SU-DHL-6 (cell line): ENCODE results near the gene UQCRC1.

ENCODE experiments used
- H2AFZ ChIP-seq: fragments of 200-600 bp; sonication (generic); 2 replicates; pipeline ENCODE4 v1.6.1; 2014; ENCODE audit warnings: low read depth, mild to moderate bottlenecking, moderate library complexity, mixed read lengths, antibody characterized with exemption, low read length; ENCODE audit not compliant: severe bottlenecking
- H3F3A ChIP-seq: fragments of 200-600 bp; shearing (Covaris generic); 2 replicates; pipeline ENCODE4 v1.6.0; 2016; ENCODE audit warnings: antibody characterized with exemption, mild to moderate bottlenecking; ENCODE audit not compliant: insufficient read depth
- H3K27ac ChIP-seq: fragments of 200-600 bp; sonication (generic); 2 replicates; pipeline ENCODE4 v1.5.1; 2016; ENCODE audit warnings: low read depth, mild to moderate bottlenecking, low read length, moderate library complexity, mixed read lengths
- H3K27me3 ChIP-seq: fragments of 200-600 bp; sonication (generic), shearing (Covaris generic); 2 replicates; pipeline ENCODE4 v1.6.0; 2014; ENCODE audit warnings: mild to moderate bottlenecking, low read length
- H3K36me3 ChIP-seq: fragments of 200-600 bp; sonication (generic); 2 replicates; pipeline ENCODE4 v1.6.1; 2014; ENCODE audit warnings: mild to moderate bottlenecking, low read length, mixed read lengths
- H3K4me2 ChIP-seq: fragments of 300-600, 200-600 bp; shearing (Covaris generic), sonication (generic); 2 replicates; pipeline ENCODE4 v1.6.0; 2014; ENCODE audit warnings: low read length, low read depth, mild to moderate bottlenecking; ENCODE audit not compliant: poor library complexity, severe bottlenecking
- H3K4me3 ChIP-seq: fragments of 200-600 bp; sonication (generic); 2 replicates; pipeline ENCODE4 v1.5.1; 2014; ENCODE audit warnings: antibody characterized with exemption, low read length, mild to moderate bottlenecking, mixed read lengths; ENCODE audit not compliant: insufficient read depth, poor library complexity, severe bottlenecking
- H3K79me2 ChIP-seq: fragments of 200-600 bp; sonication (generic); 2 replicates; pipeline ENCODE4 v1.6.1; 2014; ENCODE audit warnings: mild to moderate bottlenecking, low read length, moderate library complexity; ENCODE audit not compliant: insufficient read depth
- H3K9ac ChIP-seq: fragments of 200-600 bp; sonication (generic); 2 replicates; pipeline ENCODE4 v1.7.0; 2014; ENCODE audit warnings: mild to moderate bottlenecking, low read length
- H3K9me2 ChIP-seq: fragments of 200-600 bp; sonication (generic); replicated peaks from 2 replicates; pipeline ENCODE4 v1.6.1; 2014; ENCODE audit warnings: low read length; ENCODE audit not compliant: insufficient read depth
- H3K9me3 ChIP-seq: fragments of 200-600 bp; sonication (generic); 2 replicates; pipeline ENCODE4 v1.6.1; 2014; ENCODE audit warnings: low read length, mixed read lengths; ENCODE audit not compliant: insufficient read depth
- H4K20me1 ChIP-seq: fragments of 200-600 bp; sonication (generic); 2 replicates; pipeline ENCODE4 v1.6.1; 2014; ENCODE audit warnings: low read depth, mild to moderate bottlenecking, antibody characterized with exemption, low read length, moderate library complexity, mixed read lengths
- CTCF ChIP-seq: fragments of 200-600 bp; sonication (generic); IDR thresholded peaks from one replicate; pipeline ENCODE4 v1.5.1; 2017; ENCODE audit warnings: antibody characterized with exemption, mild to moderate bottlenecking, low read length, moderate library complexity; ENCODE audit not compliant: insufficient read depth, poor library complexity, severe bottlenecking
- EZH2phosphoT487 ChIP-seq: fragments of 200-600 bp; sonication (generic), shearing (Covaris generic); conservative IDR thresholded peaks from 2 replicates; pipeline ENCODE4 v1.6.1; 2018; ENCODE audit warnings: mild to moderate bottlenecking, antibody characterized with exemption, low read length, moderate library complexity, mixed read lengths

UQCRC1 gene

DNA sequence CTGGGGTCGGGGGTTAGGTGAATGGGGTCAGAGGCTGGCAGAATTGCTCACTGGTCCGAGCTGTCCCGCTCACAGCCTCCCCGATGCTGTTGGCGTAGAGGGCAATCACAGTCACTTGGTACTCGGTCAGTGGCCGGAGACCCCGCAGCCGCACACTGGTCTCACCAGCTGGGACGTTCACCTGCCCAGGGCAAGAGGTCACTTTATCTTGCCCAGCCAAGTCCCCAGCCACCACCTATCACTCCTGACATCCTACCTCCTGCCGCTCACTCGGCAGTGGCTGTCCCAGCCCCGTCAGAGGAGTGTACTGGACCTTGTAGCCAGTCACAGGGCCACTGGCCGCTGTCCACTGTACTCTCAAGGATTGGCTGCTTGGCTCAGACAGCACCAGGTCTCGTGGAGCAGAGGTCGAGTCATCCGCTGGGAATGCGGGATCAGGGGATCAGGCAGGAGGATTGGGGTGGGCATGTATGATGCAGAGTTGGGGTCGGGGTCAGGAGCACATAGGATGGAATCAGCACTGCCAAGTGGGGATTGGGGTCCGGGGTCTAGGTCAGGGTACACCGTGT, 16.8 kb downstream of the UQCRC1 start:
- no peak overlapping the region for H3K27ac ChIP-seq
- H3K36me3 ChIP-seq, result no peaks in the 10 kb centered on the region
- no peak overlapping the region for H3K4me2 ChIP-seq
- H2AFZ ChIP-seq, result no peak overlapping the region
- no peaks in the 10 kb centered on the region for H3K27me3 ChIP-seq
- H3K9me2 ChIP-seq, result no peaks in the 10 kb centered on the region
- no peak overlapping the region for H3K9ac ChIP-seq
- H3K9me3 ChIP-seq, result no peaks in the 10 kb centered on the region
- H4K20me1 ChIP-seq, result no peaks in the 10 kb centered on the region
- no peak overlapping the region for H3K4me3 ChIP-seq
- no peaks in the 10 kb centered on the region for H3K79me2 ChIP-seq
- no peak for TF ChIP-seq EZH2phosphoT487
- no peaks in the 10 kb centered on the region for H3F3A ChIP-seq

- no peaks in the 10 kb centered on the region for H3F3A ChIP-seq
- no peaks in the 10 kb centered on the region for H4K20me1 ChIP-seq
- TF ChIP-seq EZH2phosphoT487, result no peak
- TF ChIP-seq CTCF, result no peak
- no peak overlapping the region for H3K9ac ChIP-seq
- no peak overlapping the region for H3K27ac ChIP-seq
- no peak overlapping the region for H2AFZ ChIP-seq
- no peak overlapping the region for H3K4me2 ChIP-seq
- H3K9me2 ChIP-seq, result no peaks in the 10 kb centered on the region
- no peaks in the 10 kb centered on the region for H3K36me3 ChIP-seq
- H3K79me2 ChIP-seq, result no peaks in the 10 kb centered on the region
- H3K4me3 ChIP-seq, result no peak overlapping the region
- no peaks in the 10 kb centered on the region for H3K9me3 ChIP-seq
- no peaks in the 10 kb centered on the region for H3K27me3 ChIP-seq
These were observed 17.4 kb downstream of the UQCRC1 start for GRCh38 chr3:48591886-48592518.

DNA sequence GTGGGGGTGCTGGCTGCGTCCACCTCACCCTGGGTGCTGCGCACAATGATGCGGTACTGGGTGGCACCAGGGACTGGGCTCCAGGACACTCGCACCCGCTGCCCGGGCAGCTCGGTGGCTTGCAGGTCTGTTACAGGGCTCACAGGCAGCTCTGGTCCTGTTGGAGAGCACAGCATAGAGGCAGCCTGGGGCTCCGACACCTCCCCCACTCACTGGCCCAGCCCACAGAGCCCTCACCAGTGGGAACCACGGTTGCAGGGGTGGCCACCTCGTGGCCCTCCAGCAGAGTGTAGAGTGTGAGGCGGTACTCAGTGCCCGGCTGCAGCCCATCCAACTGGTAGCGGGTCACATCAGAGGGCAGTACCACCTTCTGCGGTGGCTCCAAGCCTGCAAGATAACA, 18.0 kb downstream of the UQCRC1 start:
- no peaks in the 10 kb centered on the region for H3K27me3 ChIP-seq
- no peaks in the 10 kb centered on the region for H3K9me3 ChIP-seq
- H3K9me2 ChIP-seq, result no peaks in the 10 kb centered on the region
- no peak overlapping the region for H3K4me3 ChIP-seq
- H2AFZ ChIP-seq, result no peak overlapping the region
- H4K20me1 ChIP-seq, result no peaks in the 10 kb centered on the region
- no peak overlapping the region for H3K4me2 ChIP-seq
- no peak overlapping the region for H3K9ac ChIP-seq
- TF ChIP-seq EZH2phosphoT487 (no peak), CTCF (no peak)
- H3F3A ChIP-seq, result no peaks in the 10 kb centered on the region
- no peak overlapping the region for H3K27ac ChIP-seq
- no peaks in the 10 kb centered on the region for H3K36me3 ChIP-seq
- H3K79me2 ChIP-seq, result no peaks in the 10 kb centered on the region

GRCh38 chr3:48588230-48588629, 21.2 kb downstream of the UQCRC1 start:
- Histone ChIP-seq H3K36me3 (no peaks in the 10 kb centered on the region), H2AFZ (no peak overlapping the region), H3K9me2 (no peaks in the 10 kb centered on the region)

More at GRCh38 chr3:48588230-48588629, 21.2 kb downstream of the UQCRC1 start:
- Histone ChIP-seq H3K27ac (no peak overlapping the region), H3K4me2 (no peak overlapping the region), H3K9ac (no peak overlapping the region), H3K79me2 (no peaks in the 10 kb centered on the region), H3K9me3 (no peaks in the 10 kb centered on the region), H3K4me3 (no peak overlapping the region), H4K20me1 (no peaks in the 10 kb centered on the region), H3F3A (no peaks in the 10 kb centered on the region), H3K27me3 (no peaks in the 10 kb centered on the region)
- TF ChIP-seq CTCF (no peak), EZH2phosphoT487 (no peak)
